ENCODE data around the gene BCLAF1. TPM values are rescaled to one million over a fixed set of nuclear protein-coding genes. Genes with fewer than 3 reads are reported as not detected.

Gene BCLAF1
- total and polyA plus RNA-seq, 11 donors, result 11.7 to 109 (median 75.5) TPM

DNA sequence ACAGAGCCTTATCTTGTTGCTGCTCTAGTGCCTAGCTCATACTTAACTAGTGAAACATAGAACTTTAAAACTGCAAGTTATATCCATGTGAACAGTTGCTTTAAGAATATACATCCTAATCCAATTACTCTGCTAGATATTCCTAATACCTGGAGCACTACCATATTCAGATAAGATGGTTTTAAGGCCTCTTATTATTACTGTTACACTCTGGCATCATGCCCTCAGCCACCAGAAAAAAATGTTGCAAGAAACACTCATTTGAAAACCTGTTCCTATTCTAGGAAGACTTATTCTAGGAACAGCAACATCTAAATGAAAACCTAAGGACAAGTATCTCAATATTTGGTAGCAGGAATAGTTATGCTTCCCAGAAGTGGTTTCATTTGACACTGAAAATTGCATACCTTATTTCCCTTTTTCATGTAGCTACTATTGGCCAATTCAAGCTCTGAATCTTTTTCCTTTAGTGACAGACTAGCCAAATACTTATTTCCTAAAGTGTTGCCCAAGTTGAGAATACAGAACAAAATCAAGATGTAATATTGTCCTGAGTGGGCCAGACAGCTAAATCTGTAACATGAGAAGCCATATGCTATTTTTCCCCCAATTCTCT lies 34.7 kb downstream of the BCLAF1 start:
- DNase-seq, result no peak
- ATAC-seq, result no peak
- Histone ChIP-seq H3K4me1 (peaks cover 0 to 11% (median 9%) of the 10 kb centered on the region in 12 donors), H3K27me3 (no peaks in the 10 kb centered on the region), H3K9me3 (no peaks in the 10 kb centered on the region), H3K36me3 (peaks cover 0 to 51% (median 41%) of the 10 kb centered on the region in 9 donors), H3K4me3 (no peak overlapping the region), H3K27ac (no peak overlapping the region)
- no peak for TF ChIP-seq POLR2A (IDR thresholded peaks at IDR 0.05)
- TF ChIP-seq, protein P1, sequence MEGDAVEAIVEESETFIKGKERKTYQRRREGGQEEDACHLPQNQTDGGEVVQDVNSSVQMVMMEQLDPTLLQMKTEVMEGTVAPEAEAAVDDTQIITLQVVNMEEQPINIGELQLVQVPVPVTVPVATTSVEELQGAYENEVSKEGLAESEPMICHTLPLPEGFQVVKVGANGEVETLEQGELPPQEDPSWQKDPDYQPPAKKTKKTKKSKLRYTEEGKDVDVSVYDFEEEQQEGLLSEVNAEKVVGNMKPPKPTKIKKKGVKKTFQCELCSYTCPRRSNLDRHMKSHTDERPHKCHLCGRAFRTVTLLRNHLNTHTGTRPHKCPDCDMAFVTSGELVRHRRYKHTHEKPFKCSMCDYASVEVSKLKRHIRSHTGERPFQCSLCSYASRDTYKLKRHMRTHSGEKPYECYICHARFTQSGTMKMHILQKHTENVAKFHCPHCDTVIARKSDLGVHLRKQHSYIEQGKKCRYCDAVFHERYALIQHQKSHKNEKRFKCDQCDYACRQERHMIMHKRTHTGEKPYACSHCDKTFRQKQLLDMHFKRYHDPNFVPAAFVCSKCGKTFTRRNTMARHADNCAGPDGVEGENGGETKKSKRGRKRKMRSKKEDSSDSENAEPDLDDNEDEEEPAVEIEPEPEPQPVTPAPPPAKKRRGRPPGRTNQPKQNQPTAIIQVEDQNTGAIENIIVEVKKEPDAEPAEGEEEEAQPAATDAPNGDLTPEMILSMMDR (IDR thresholded peaks at IDR 0.05), result no peak
- intact Hi-C loops (cut with DNase I), result loop anchor here in 7 of 10 donors (5.0 kb wide), 2 partner anchors 32 to 37 kb away; partner anchors contain the start of gene BCLAF1 (in 6 of the 7)

DNA sequence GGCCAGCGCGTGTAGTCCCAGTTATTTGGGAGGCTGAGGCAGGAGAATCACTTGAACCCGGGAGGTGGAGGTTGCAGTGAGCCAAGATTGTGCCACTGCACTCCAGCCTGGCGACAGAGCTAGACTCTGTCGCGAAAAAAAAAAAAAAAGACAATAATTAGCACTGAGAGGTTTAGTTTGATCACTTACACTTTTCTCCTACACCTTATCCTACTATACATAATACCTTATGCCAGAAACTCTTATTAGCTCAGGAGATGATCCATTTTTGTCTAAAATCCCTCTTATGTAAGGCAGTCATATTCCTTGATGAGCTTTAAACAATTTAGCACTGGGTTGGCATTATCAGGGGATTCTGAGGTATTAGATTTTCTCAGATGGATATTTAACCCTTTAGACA lies 35.9 kb downstream of the BCLAF1 start:
- DNase-seq, result no peak
- no peak for TF ChIP-seq POLR2A (IDR thresholded peaks at IDR 0.05)
- TF ChIP-seq, protein P1 (IDR thresholded peaks at IDR 0.05), result no peak
- no peak overlapping the region for H3K4me3 ChIP-seq
- 71 to 80% (median 79%) methylated on average over 6 of the region's 6 CpGs for WGBS, 4 donors
- ATAC-seq, result no peak
- peaks cover 0 to 19% (median 13%) of the 10 kb centered on the region in 12 donors for H3K4me1 ChIP-seq
- H3K9me3 ChIP-seq, result no peaks in the 10 kb centered on the region
- H3K36me3 ChIP-seq, result peaks cover 0 to 38% (median 28%) of the 10 kb centered on the region in 9 donors
- H3K27ac ChIP-seq, result no peak overlapping the region
- intact Hi-C loops (cut with DNase I), result loop anchor here in 8 of 10 donors (2.0 to 5.0 kb wide), 3 partner anchors 34 to 39 kb away; partner anchors contain the start of gene BCLAF1 (in 7 of the 8)
- H3K27me3 ChIP-seq, result no peaks in the 10 kb centered on the region

DNA sequence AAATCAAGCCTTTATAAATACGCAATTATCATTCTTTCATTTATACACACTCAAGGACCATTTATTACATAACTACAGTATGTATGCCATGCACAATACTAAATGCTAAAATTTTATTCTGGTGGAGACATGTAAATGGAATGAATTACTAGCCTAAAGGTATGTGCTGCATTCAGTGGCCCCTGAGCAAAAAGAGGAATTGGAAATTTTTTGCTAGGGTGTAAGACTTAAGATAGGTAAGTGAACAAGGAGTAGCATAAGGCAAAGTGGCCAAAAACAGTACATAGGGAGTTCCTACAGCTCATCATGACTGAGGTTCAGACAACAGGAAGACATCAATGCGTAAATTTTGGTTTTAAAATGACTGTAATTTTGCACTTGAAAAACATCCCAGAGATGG lies 37.2 kb downstream of the BCLAF1 start:
- intact Hi-C loops (cut with DNase I), result loop anchor here in 8 of 10 donors (2.0 to 5.0 kb wide), 3 partner anchors 35 to 40 kb away; partner anchors contain the start of gene BCLAF1 (in 7 of the 8)
- no peak for ATAC-seq
- TF ChIP-seq, protein P1 (IDR thresholded peaks at IDR 0.05), result no peak
- no peak for TF ChIP-seq POLR2A (IDR thresholded peaks at IDR 0.05)
- no peak overlapping the region for H3K4me3 ChIP-seq
- no peak overlapping the region for H3K27ac ChIP-seq
- H3K36me3 ChIP-seq, result peaks cover 0 to 25% (median 15%) of the 10 kb centered on the region in 9 donors
- DNase-seq, result no peak
- H3K27me3 ChIP-seq, result no peaks in the 10 kb centered on the region
- H3K9me3 ChIP-seq, result no peaks in the 10 kb centered on the region
- 63 to 73% (median 71%) methylated on average over 2 of the region's 2 CpGs for WGBS, 4 donors
- peaks cover 0 to 19% (median 13%) of the 10 kb centered on the region in 12 donors for H3K4me1 ChIP-seq

GRCh38 chr6:136251394-136251793 lies 38.3 kb downstream of the BCLAF1 start:
- WGBS, 4 donors, result 32 to 39% (median 35%) methylated on average over 4 of the region's 4 CpGs
- Histone ChIP-seq H3K4me1 (peaks cover 0 to 19% (median 13%) of the 10 kb centered on the region in 12 donors), H3K27me3 (no peaks in the 10 kb centered on the region), H3K36me3 (peaks cover 0 to 15% (median 5%) of the 10 kb centered on the region in 9 donors), H3K27ac (no peak overlapping the region), H3K9me3 (no peaks in the 10 kb centered on the region), H3K4me3 (peak overlapping the region in 4 of 12 donors; percentile 58 to 78 (median 68))
- ATAC-seq, result no peak
- intact Hi-C loops (cut with DNase I), result loop anchor here in 7 of 10 donors (5.0 kb wide), 2 partner anchors 36 to 41 kb away; partner anchors contain the start of gene BCLAF1 (in 6 of the 7)
- no peak for DNase-seq
- TF ChIP-seq POLR2A (IDR thresholded peaks at IDR 0.05), result no peak
- TF ChIP-seq, protein P1 (IDR thresholded peaks at IDR 0.05), result no peak

Data from heart left ventricle (tissue), 16 donors.